ENCODE data around the gene OR52K1. TPM values are rescaled to one million over a fixed set of nuclear protein-coding genes. Genes with fewer than 3 reads are reported as not detected.

Gene OR52K1
- not detected in 2 replicates for total RNA-seq

DNA sequence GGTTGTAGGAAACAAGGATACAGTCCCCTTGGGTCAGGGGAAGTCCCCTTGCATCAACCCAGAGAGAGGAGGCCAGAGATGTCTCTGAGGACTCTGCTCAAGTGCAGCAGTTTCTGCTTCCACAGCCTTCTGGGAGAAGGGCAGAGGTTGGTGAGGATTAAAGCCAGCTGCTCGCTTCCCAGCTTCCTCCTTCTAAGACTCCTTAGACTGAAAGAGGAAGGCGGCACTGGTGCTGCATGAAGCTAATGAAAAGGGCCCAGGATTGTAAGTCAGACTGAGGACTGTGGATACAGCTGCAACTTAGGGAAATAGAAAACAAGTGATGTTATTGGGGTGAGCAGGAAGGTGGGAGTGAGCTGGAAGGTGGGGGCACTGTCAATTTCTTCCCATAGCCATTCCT, at the start of gene OR52K1:
Gene OR52K1 (plus strand): TSS at position 202 of the 400 bp plus-strand sequence. CDS start 6,255 bp downstream, outside the sequence.

DNA sequence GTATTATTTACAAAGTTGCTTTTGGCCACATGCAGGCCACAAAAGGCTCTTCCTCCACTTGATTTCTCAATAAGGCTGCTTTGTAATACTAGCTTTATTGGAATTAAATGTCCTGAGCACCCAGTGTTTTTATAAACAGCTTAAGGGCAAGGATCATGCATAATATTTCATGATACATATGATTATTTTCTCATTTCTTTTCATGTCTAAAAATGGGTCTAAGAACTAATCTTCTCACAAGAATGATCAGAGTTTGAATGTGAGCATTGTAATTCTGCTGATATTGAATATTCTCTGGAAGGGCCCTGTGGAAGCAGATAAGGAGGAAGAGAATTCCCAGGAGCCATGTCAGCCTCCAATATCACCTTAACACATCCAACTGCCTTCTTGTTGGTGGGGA, 33.5 kb upstream of the OR52K1 start, which contains the start of gene OR52K2:
Gene OR52K2 (plus strand): TSS at position 301 of the 400 bp plus-strand sequence. CDS start 45 bp downstream, at position 346.

Other genes with a start within 250 kb of the OR52K1 start
- not detected in 2 replicates for gene OR52B4, start 114.3 kb upstream of the OR52K1 start, total RNA-seq
- 17.4 and 25.8 TPM in 2 replicates for gene TRIM21, start 88.9 kb upstream of the OR52K1 start, total RNA-seq
- gene OR52K2, start 33.4 kb upstream of the OR52K1 start, total RNA-seq: not detected in 2 replicates
- not detected in 2 replicates for gene OR52M1, start 62.5 kb downstream of the OR52K1 start, total RNA-seq
- not detected in 2 replicates for gene OR52I2, start 99.1 kb downstream of the OR52K1 start, total RNA-seq
- gene OR52I1, start 111.4 kb downstream of the OR52K1 start, total RNA-seq: not detected in 2 replicates
- gene TRIM68, start 125.6 kb downstream of the OR52K1 start, total RNA-seq: 11.6 and 13.9 TPM in 2 replicates
- gene OR51D1, start 154.8 kb downstream of the OR52K1 start, total RNA-seq: not detected in 2 replicates
- gene OR51E1, start 161.3 kb downstream of the OR52K1 start, total RNA-seq: not detected in 2 replicates
- gene OR51E2, start 215.2 kb downstream of the OR52K1 start, total RNA-seq: not detected in 2 replicates
- gene MMP26, start 222.1 kb downstream of the OR52K1 start, total RNA-seq: not detected in 2 replicates